ENCODE results near the gene MICALL1.

DNA sequence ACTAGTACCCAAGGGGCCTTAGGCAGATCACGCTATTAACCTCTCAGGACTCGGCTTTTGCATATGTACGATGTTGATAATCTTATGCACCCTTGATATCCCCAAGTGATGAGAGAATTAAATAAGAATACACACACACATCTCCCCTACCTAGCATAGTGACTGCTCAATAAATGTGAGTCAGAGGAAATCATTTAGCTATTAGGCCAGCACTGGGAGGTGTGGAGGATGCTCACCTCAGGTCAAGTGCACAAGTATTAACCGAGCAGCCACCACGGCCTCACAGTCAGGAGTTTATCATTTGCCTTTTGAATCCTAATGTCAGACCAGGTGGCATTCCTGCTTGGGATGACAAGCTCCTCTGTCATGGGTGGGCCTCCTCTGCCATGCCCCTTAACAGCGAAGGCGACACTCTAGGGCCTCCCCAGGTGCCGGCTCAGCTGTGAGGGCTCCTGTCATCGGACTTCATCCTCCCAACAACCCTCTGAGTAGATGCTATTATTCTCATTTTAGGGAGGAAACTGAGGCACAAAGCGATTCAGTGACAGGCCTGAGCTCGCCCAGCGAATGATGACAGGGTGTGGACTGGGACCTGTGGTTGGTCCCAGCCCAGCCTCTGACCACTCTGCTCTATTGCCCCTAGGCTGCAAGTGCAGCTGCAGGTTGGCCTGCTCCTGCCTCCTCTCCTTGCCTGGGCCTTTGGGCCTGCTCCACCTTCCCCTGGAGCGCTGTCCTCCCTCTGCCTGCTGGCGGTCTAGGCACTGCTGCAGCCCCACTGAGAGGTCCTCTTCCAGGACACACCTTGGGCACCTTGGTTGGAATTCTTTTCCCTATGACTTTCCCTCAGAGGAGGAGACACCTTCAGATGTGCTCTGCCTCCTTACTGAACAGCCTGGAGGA, 83.3 kb downstream of the MICALL1 start:
- TF ChIP-seq TOX (CRISPR knock-in tag; IDR thresholded peaks at IDR 0.05; ENCODE audit: borderline replicate concordance), result no peak
- no peak for TF ChIP-seq PATZ1 (CRISPR knock-in tag; IDR thresholded peaks at IDR 0.05; ENCODE audit: borderline replicate concordance)
- no peak for TF ChIP-seq OSR1 (CRISPR knock-in tag; IDR thresholded peaks at IDR 0.05)
- no peak for TF ChIP-seq ZFP3 (CRISPR knock-in tag; IDR thresholded peaks at IDR 0.05)
- no peak for TF ChIP-seq ZFP30 (CRISPR knock-in tag; IDR thresholded peaks at IDR 0.05)
- TF ChIP-seq GLIS3 (CRISPR knock-in tag; IDR thresholded peaks at IDR 0.05), result no peak
- no peak for TF ChIP-seq ARNTL (CRISPR knock-in tag; IDR thresholded peaks at IDR 0.05; ENCODE audit: borderline replicate concordance, low read depth)
- TF ChIP-seq SNAI2 (CRISPR knock-in tag; IDR thresholded peaks at IDR 0.05), result no peak
- no peak for TF ChIP-seq ISL1 (CRISPR knock-in tag; IDR thresholded peaks at IDR 0.05)
- no peak for TF ChIP-seq ZC3H10 (CRISPR knock-in tag; IDR thresholded peaks at IDR 0.05)
- TF ChIP-seq RARB (CRISPR knock-in tag; IDR thresholded peaks at IDR 0.05), result no peak
- no peak for TF ChIP-seq ZNF70 (CRISPR knock-in tag; IDR thresholded peaks at IDR 0.05)

All from SK-N-SH treated with all-trans-retinoic acid at 6 μM for 48 hours (cell line).